Heart right ventricle (tissue), 16 donors: ENCODE measurements around the gene CRYL1. TPM values are rescaled to one million over a fixed set of nuclear protein-coding genes. Genes with fewer than 3 reads are reported as not detected.

ENCODE experiments used
- ATAC-seq, 8 donors: fragments of 200-7000 bp; cut with Tn5 transposase; one replicate each; pipeline ENCODE4 v1.9.1; 2020; ENCODE audit warnings: mild to moderate bottlenecking in 8 of 8, moderate library complexity in 8 of 8, moderate number of reproducible peaks in 1 of 8
- DNase-seq, 2 donors: peaks; one replicate each; pipeline ENCODE4 v3.0.0-alpha.2; 2020
- H3K27ac ChIP-seq, 10 donors: fragments of 200-600 bp; sonication (generic) in 2 of 10; one replicate each; pipeline versions ENCODE4 v1.5.0 to v1.8.0; 2020 to 2022; ENCODE audit warnings: mild to moderate bottlenecking in 3 of 10
- H3K27me3 ChIP-seq, 7 donors: fragments of 200-600 bp; one replicate each; pipeline ENCODE4 v1.8.0; 2021 to 2022; ENCODE audit warnings: mild to moderate bottlenecking in 2 of 7
- H3K36me3 ChIP-seq, 9 donors: fragments of 200-600 bp; sonication (generic) in 1 of 9; one replicate each; pipeline versions ENCODE4 v1.5.0 to v1.8.0; 2020 to 2022; ENCODE audit warnings: mild to moderate bottlenecking in 2 of 9
- H3K4me1 ChIP-seq, 9 donors: fragments of 200-600 bp; sonication (generic) in 1 of 9; one replicate each; pipeline versions ENCODE4 v1.5.0 to v1.8.0; 2020 to 2022; ENCODE audit warnings: mild to moderate bottlenecking in 4 of 9
- H3K4me3 ChIP-seq, 10 donors: fragments of 200-600 bp; sonication (generic) in 2 of 10; one replicate each; pipeline versions ENCODE4 v1.5.0 to v1.8.0; 2020 to 2022; ENCODE audit warnings: mild to moderate bottlenecking in 7 of 10, moderate library complexity in 2 of 10
- H3K9me3 ChIP-seq, 11 donors: fragments of 200-600 bp in 10 of 11; sonication (generic) in 2 of 11; one replicate each; pipeline versions ENCODE4 v1.5.0 to v1.8.0; 2013 to 2022; ENCODE audit warnings: mild to moderate bottlenecking in 2 of 11, control low read depth in 1 of 11, moderate library complexity in 1 of 11
- WGBS, 2 donors: extraction: QIAGEN DNeasy Blood & Tissue Kit; methylation state at CpG; one replicate each; pipeline ENCODE4 v1.1.7; 2013; ENCODE audit warnings: inconsistent platforms in 1 of 2; 5-methylcytosine and 5-hydroxymethylcytosine counted together
- intact Hi-C, 10 donors: fragments of 100-400 bp; cut with DNase I; formaldehyde crosslinking; loops; one replicate each; pipeline versions ENCODE4 v1.11.1 to v1.14.2; 2022
- polyA plus RNA-seq, 2 donors: library from polyadenylated mRNA; stranded (reverse); fragments of 200-250 nt; gene quantifications; one replicate each; pipeline ENCODE4 v1.2.3, GENCODE V29; 2013
- total RNA-seq, 10 donors: library from RNA; stranded (reverse); fragmentation: NEBNext Ultra II Directional in 3 of 10; extraction: Animal tissue kit (Norgen Biotek cat#: 25700) in 3 of 10; gene quantifications; one replicate each; pipeline versions ENCODE4 v1.2.1 to v1.2.4, GENCODE V29; 2021 to 2023
- TF ChIP-seq, protein P1 (sequence below), 9 donors: fragments of 200-600 bp; sonication (generic) in 2 of 9; IDR thresholded peaks; one replicate each; pipeline versions ENCODE4 v1.5.0 to v1.8.0; 2021 to 2022; ENCODE audit warnings: antibody characterized with exemption in 9 of 9, mild to moderate bottlenecking in 5 of 9, moderate library complexity in 1 of 9
- donor health status: Arrhythmogenic right ventricular cardiomyopathy.
- donor health status: ischemic (EF 13 %, LVEDD 7.1; RV severe dilation, severe dysfunction).
- donor health status: healthy with polysubstance abuse.
- donor health status: DM: no; HTN: yes; CAD: no.
- donor health status: DM: no; HTN: no; CAD: no.
- donor health status: ischemic (EF 25% LVEDD 6.9; RV normal size, moderate dysfunction).
- donor health status: ischemic (EF 25% LVEDD 5.7; RV mildly dilated, moderate dysfunction).
- donor health status: healthy.
- donor health status: DM: yes; HTN: yes; CAD: no.
- donor health status: Ischemic cardiomyopathy.
- donor health status: ischemic (EF 35%, LVEDD 5.7; RV mildly dilated, moderate dysfunction).
- donor health status: nonischemic (EF 11% LVEDD 7.7; RV severe dilation, severe dysfunction).
- donor health status: DM: yes; HTN: yes; CAD: no.
- donor health status: PGD.
- donor health status: ischemic (EF 29% LVEDD 5.4; RV normal size, mild dysfunction).
- donor health status: nonischemic (EF 23%, LVEDD 6.1; RV moderate dilation, normal function).

The CRYL1 gene
- total and polyA plus RNA-seq, 12 donors = 10.1 to 27.3 (median 23.2) TPM

DNA sequence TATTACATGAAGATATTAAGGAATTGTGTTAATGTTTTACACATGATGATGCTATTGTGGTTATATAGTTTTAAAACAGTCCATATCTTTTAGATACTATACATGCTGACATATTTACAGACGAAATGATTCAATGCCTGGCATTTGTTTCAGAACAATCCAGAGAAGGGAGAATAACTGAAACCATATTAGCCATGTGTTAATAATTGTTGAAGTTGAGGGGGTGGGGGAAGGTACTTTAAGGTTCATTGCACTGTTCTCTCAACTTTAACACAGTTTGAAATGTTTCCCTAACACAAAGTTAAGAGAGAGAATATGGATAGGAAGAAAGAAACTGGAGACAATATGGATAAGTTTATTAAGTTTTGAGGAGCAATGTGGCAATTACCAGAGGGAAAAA, 5.8 kb downstream of the CRYL1 start:
- H3K27ac ChIP-seq = no peak overlapping the region
- no peaks in the 10 kb centered on the region for H3K9me3 ChIP-seq
- no peak overlapping the region for H3K4me3 ChIP-seq
- no peaks in the 10 kb centered on the region for H3K27me3 ChIP-seq
- 100% methylated on average over 1 of the region's 1 CpG for WGBS, 2 donors
- no peaks in the 10 kb centered on the region for H3K36me3 ChIP-seq
- TF ChIP-seq, protein P1, sequence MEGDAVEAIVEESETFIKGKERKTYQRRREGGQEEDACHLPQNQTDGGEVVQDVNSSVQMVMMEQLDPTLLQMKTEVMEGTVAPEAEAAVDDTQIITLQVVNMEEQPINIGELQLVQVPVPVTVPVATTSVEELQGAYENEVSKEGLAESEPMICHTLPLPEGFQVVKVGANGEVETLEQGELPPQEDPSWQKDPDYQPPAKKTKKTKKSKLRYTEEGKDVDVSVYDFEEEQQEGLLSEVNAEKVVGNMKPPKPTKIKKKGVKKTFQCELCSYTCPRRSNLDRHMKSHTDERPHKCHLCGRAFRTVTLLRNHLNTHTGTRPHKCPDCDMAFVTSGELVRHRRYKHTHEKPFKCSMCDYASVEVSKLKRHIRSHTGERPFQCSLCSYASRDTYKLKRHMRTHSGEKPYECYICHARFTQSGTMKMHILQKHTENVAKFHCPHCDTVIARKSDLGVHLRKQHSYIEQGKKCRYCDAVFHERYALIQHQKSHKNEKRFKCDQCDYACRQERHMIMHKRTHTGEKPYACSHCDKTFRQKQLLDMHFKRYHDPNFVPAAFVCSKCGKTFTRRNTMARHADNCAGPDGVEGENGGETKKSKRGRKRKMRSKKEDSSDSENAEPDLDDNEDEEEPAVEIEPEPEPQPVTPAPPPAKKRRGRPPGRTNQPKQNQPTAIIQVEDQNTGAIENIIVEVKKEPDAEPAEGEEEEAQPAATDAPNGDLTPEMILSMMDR (IDR thresholded peaks at IDR 0.05) = no peak
- DNase-seq = no peak
- ATAC-seq = no peak
- intact Hi-C loops = loop anchor here in 1 of 10 donors (10.0 kb wide), 1 partner anchor 45 kb away; the partner anchor contains the start of gene IFT88
- peaks cover 0 to 23% (median 0%) of the 10 kb centered on the region in 9 donors for H3K4me1 ChIP-seq

DNA sequence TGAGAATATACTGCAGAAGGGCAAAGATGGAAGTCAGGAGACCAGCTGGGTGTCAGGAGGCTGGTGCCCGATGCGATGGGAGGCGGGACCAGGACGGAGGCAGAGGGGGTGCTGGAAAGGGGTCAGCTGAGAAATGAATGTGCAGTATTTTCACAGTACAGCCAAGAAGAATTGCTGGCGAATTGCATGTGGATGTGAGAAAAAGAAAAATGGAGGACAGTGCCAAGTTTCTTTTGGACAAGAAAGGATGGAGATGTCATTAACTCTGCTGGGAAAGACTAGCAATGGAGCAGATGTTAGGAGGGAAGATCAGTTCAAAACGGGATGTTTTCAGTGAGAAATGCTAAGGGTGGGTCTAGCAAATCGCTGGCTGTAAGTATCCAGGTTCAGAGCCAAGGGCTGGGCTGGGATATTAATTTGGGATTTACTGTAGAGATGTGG, 7.0 kb downstream of the CRYL1 start:
- ATAC-seq = peak in 7 of 8 donors; percentile 33 to 72 (median 62)
- Histone ChIP-seq H3K27ac (peak overlapping the region in 7 of 10 donors; percentile 18 to 68 (median 33)), H3K36me3 (no peaks in the 10 kb centered on the region), H3K27me3 (no peaks in the 10 kb centered on the region), H3K4me1 (peaks cover 0 to 20% (median 0%) of the 10 kb centered on the region in 9 donors), H3K9me3 (no peaks in the 10 kb centered on the region), H3K4me3 (no peak overlapping the region)
- 42 to 56% methylated on average over 7 of the region's 7 CpGs for WGBS, 2 donors
- DNase-seq = no peak
- TF ChIP-seq, protein P1 (IDR thresholded peaks at IDR 0.05) = no peak
- intact Hi-C loops = loop anchor here in 1 of 10 donors (10.0 kb wide), 1 partner anchor 46 kb away; the partner anchor contains the start of gene IFT88

DNA sequence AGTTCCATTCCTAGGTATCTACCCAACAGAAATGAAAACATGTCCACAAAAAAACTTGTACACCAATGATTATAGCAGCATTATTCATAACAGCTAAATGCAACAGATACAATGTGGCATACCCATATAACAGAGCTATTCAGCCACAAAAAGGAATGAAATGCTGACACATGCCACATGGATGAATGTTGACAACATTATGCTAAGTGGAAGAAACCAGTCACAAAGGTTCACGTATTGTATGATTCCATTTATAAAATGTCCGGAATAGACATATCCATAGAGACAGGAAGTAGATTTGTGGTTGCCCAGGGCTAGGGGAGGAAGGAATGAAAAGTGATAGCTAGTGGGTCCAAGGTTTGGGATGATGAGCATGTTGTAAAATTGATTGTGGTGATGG, 10.8 kb downstream of the CRYL1 start:
- 77 to 86% methylated on average over 2 of the region's 2 CpGs for WGBS, 2 donors
- TF ChIP-seq, protein P1 (IDR thresholded peaks at IDR 0.05) = no peak
- intact Hi-C loops = loop anchor here in 1 of 10 donors (10.0 kb wide), 1 partner anchor 50 kb away; the partner anchor contains the start of gene IFT88

DNA sequence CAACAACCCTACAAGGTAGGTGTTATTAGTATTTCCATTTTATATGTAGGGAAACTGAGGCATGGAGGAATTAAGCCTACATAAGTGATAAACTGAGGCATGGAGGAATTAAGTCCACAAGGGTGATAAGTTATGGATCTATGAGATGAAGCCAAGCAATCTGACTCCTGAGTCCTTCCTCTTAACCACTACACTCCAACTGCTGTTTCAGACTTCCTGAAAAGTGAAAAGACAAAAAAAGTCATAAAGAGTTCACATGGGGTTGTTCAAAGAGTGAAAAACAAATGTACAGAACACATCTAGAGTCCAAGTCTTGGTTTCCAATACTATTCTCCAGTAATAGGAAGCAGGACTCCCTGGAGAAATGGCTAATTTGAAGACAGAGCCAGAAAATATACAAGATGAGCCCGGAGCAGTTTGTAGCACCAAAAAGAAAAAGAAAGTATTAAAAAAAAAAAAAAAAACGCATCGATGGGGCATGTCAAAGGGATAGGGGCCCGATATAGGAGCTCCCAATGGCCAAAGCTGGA, 12.1 kb downstream of the CRYL1 start:
- H3K9me3 ChIP-seq = no peaks in the 10 kb centered on the region
- H3K4me3 ChIP-seq = no peak overlapping the region
- DNase-seq (no peak), ATAC-seq (no peak)
- 52 to 53% methylated on average over 4 of the region's 4 CpGs for WGBS, 2 donors
- H3K27me3 ChIP-seq = no peaks in the 10 kb centered on the region
- H3K27ac ChIP-seq = no peak overlapping the region
- peaks cover 0 to 16% (median 0%) of the 10 kb centered on the region in 9 donors for H3K4me1 ChIP-seq
- intact Hi-C loops = loop anchor here in 1 of 10 donors (10.0 kb wide), 1 partner anchor 51 kb away; the partner anchor contains the start of gene IFT88
- TF ChIP-seq, protein P1 (IDR thresholded peaks at IDR 0.05) = no peak
- peaks cover 0 to 47% (median 8%) of the 10 kb centered on the region in 9 donors for H3K36me3 ChIP-seq

More for the DNA sequence above, 10.8 kb downstream of the CRYL1 start:
- DNase-seq (no peak), ATAC-seq (no peak)
- no peaks in the 10 kb centered on the region for H3K9me3 ChIP-seq
- no peak overlapping the region for H3K27ac ChIP-seq
- H3K36me3 ChIP-seq = peaks cover 0 to 35% (median 8%) of the 10 kb centered on the region in 9 donors
- H3K4me3 ChIP-seq = no peak overlapping the region
- H3K4me1 ChIP-seq = peaks cover 0 to 23% (median 0%) of the 10 kb centered on the region in 9 donors
- H3K27me3 ChIP-seq = no peaks in the 10 kb centered on the region
